GM23338 (cell line): ENCODE measurements around the gene LARGE1.

ENCODE experiments used
- CREB1 ChIP-seq: fragments of 250-450 bp; sonication (Bioruptor Pico); IDR thresholded peaks from 2 replicates; pipeline ENCODE4 v1.5.0; 2020; ENCODE audit warnings: low read depth, mild to moderate bottlenecking, moderate library complexity
- EZH2 ChIP-seq: fragments of 200-600 bp; sonication (generic); IDR thresholded peaks from one replicate; pipeline ENCODE4 v1.8.0; 2017; ENCODE audit warnings: antibody characterized with exemption, mild to moderate bottlenecking, low read depth; ENCODE audit not compliant: unreplicated experiment
- EZH2phosphoT487 ChIP-seq: fragments of 200-600 bp; sonication (generic); IDR thresholded peaks from one replicate; pipeline ENCODE4 v1.8.1; 2018; ENCODE audit warnings: antibody characterized with exemption; ENCODE audit not compliant: unreplicated experiment
- JUNB ChIP-seq: IDR thresholded peaks from one replicate; pipeline ENCODE4 v1.6.1; 2016; ENCODE audit warnings: antibody characterized with exemption; ENCODE audit not compliant: unreplicated experiment
- POLR2AphosphoS5 ChIP-seq: IDR thresholded peaks from 2 replicates; pipeline ENCODE4 v1.6.1; 2016; ENCODE audit warnings: antibody characterized with exemption, low read depth
- TF ChIP-seq, protein P1 (sequence below), 2 experiments: fragments of 200-600 bp in 1 of 2; sonication (generic) in 1 of 2; conservative IDR thresholded peaks; 2 replicates each; pipeline versions ENCODE4 v1.5.1 to v1.6.1; 2016 to 2017; ENCODE audit warnings: antibody characterized with exemption in 2 of 2, low read depth in 2 of 2, mild to moderate bottlenecking in 2 of 2, moderate library complexity in 1 of 2

DNA sequence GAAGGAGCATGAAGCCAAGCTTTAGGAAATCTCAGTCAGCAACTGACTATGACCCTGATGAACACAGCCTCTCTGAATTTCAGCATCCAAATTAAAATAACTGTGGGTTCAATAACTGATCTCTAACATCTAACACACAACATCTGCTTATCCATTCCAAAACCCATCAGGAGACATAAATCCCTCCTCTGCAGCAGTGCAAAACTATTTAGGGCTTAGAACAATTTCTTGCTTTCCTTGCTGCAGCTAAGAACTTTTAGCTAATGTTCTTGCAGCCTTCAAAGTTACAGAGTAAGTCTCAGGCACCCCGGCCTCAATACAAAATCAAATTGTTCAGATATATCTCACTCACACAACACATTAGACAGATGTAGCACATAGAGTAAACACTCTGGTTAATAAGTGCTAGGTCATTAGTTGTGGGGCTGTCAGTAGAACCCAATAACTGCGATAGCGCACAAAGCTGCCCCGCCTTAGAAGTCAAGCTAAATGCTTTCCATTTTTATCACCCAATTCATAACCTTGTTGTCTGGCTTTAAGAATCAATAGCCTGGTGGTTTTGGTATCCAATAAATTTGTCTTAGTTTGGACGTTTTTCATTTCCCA, 139.6 kb downstream of the LARGE1 start:
- TF ChIP-seq, protein P1, sequence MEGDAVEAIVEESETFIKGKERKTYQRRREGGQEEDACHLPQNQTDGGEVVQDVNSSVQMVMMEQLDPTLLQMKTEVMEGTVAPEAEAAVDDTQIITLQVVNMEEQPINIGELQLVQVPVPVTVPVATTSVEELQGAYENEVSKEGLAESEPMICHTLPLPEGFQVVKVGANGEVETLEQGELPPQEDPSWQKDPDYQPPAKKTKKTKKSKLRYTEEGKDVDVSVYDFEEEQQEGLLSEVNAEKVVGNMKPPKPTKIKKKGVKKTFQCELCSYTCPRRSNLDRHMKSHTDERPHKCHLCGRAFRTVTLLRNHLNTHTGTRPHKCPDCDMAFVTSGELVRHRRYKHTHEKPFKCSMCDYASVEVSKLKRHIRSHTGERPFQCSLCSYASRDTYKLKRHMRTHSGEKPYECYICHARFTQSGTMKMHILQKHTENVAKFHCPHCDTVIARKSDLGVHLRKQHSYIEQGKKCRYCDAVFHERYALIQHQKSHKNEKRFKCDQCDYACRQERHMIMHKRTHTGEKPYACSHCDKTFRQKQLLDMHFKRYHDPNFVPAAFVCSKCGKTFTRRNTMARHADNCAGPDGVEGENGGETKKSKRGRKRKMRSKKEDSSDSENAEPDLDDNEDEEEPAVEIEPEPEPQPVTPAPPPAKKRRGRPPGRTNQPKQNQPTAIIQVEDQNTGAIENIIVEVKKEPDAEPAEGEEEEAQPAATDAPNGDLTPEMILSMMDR (conservative IDR thresholded peaks at IDR 0.05; ENCODE audit: low read depth in 2 of 2) = no peak
- no peak for TF ChIP-seq POLR2AphosphoS5
- no peak for TF ChIP-seq EZH2
- no peak for TF ChIP-seq CREB1
- TF ChIP-seq JUNB = no peak
- no peak for TF ChIP-seq EZH2phosphoT487
